ENCODE data around the gene LRP1.
A peak's percentile ranks its signal among the peaks of the same experiment; 100 is the strongest.

Gene LRP1

GRCh38 chr12:57227315-57228115 lies 99.2 kb downstream of the LRP1 start:
- no peak for DNase-seq

GRCh38 chr12:57229046-57229633 lies 100.9 kb downstream of the LRP1 start:
- DNase-seq, result no peak

GRCh38 chr12:57229634-57230380 lies 101.5 kb downstream of the LRP1 start, which contains the start of gene SHMT2:
Gene SHMT2, plus strand, starts transcription at chr12:57229711. Its CDS starts 68 bp downstream, at chr12:57229779.
- DNase-seq, result peak; percentile 87

DNA sequence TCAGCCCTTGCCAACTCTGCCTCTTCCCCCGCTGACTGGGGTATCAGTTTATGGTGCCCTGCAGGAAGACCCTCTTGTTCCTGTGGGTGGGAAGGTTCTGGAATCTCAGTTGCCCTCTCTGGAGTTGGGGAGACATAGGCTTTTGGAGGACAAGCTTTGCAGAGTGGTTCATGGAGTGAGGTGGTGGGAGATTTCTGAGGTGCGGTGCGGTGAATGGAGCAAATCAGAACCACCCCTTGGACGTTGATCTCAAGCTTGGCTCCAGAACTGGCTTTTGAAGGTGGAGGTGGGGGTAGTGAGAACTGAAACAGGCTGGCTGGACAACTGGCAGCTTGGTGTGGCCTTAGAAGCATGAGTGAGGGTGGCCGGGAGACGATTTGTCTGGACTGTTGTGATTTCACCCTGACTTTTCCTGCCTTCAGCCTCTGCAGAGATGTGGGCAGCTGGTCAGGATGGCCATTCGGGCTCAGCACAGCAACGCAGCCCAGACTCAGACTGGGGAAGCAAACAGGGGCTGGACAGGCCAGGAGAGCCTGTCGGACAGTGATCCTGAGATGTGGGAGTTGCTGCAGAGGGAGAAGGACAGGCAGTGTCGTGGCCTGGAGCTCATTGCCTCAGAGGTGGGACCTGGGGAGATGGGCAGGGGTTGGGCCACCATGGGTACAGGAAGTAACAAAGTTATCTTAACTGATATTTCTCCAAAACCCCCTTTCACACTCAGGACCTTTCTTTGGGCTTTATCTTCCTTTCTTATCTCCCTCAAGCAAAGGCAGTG lies 102.3 kb downstream of the LRP1 start:
- no peak for DNase-seq

DNA sequence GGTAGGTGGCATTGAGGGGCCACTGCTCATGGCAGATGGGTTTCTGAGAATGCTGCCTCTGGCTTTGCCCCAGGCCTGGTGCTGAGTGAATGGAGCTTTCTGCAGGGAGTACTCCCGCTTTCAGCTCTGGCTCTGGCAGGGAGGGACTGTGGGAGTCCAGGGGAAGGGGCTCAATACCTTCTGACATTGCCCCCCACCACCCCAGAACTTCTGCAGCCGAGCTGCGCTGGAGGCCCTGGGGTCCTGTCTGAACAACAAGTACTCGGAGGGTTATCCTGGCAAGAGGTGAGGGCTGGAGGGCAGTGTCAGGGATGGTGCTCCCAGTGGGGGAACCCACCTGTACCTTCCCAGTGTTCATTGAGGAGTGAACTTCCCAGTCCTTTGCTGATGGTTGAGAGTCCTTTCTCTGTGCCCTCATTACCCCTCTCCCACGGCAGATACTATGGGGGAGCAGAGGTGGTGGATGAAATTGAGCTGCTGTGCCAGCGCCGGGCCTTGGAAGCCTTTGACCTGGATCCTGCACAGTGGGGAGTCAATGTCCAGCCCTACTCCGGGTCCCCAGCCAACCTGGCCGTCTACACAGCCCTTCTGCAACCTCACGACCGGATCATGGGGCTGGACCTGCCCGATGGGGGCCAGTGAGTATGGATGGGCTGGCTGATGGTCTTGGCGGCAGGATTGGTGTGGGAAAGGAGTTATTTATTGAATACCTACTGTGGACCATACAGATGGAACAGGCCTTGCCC lies 103.2 kb downstream of the LRP1 start:
- no peak for DNase-seq

DNA sequence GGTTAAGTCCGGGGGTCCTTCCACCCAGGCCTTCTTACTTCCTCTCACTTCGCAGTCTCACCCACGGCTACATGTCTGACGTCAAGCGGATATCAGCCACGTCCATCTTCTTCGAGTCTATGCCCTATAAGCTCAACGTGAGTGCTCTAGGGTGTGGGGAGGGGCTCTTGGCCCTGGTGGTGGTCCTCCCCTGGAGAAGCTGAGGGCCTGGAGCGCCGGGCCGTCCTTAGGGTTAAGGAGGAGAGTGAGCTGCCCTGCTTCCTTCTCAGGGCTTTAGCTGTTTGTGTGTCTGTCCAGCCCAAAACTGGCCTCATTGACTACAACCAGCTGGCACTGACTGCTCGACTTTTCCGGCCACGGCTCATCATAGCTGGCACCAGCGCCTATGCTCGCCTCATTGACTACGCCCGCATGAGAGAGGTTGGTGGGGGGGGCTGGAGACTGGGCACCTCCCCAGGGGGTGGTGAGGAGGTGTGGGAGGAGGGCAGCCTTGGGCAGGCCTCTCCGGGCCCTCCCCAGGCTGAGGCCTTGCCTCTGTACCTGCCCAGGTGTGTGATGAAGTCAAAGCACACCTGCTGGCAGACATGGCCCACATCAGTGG lies 104.0 kb downstream of the LRP1 start:
- DNase-seq, result no peak

GRCh38 chr12:57233357-57234232 lies 105.3 kb downstream of the LRP1 start:
- no peak for DNase-seq

- DNase-seq, result no peak
Measured at GRCh38 chr12:57234233-57234570, 105.9 kb downstream of the LRP1 start.

DNA sequence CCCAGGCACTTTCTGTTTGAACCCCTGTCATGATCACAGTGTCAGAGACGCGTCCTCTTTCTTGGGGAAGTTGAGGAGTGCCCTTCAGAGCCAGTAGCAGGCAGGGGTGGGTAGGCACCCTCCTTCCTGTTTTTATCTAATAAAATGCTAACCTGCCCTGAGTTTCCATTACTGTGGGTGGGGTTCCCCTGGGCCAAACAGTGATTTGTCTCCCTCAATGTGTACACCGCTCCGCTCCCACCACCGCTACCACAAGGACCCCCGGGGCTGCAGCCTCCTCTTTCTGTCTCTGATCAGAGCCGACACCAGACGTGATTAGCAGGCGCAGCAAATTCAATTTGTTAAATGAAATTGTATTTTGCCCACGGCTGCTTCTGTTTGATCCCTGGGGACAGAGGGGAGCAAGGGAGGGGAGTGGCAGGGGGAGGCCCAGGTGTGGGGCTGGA lies 106.3 kb downstream of the LRP1 start:
- DNase-seq, result no peak

DNA sequence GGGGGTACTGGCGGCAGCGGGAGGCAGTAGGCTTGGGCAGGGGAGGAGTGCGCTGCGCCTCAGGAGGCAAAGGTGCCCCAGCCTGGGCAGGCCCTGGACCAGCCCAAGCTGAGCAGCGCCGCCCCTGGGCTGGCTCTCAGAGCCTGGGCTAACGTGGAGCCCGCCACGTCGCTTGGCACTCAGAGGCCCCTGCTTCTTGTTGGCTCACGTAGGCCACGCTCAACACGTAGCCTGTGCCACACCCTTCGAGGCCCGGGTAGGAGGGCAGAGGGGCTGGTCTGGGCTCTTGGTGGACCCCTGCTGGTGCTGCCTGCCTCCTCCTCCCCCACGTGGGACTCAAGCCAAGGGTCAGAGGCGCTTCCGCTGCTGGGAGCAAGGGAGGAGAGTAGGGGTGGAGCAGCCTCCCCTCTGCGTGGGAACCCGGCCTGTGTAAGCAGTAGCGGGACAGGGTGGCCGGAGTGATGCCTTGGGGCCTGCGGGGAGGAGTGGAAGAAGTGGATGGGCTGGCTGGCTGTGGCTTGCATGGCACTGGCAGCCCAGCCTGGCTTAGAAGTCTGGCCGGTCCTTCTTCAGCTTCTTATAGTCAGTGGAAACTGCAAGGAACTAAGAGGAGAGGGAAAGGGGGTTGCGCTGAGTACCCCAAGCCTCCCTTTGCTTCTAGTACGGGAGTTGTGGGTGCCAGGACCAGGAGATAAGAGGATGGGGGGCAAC lies 106.9 kb downstream of the LRP1 start:
- DNase-seq, result no peak

GRCh38 chr12:57235728-57236131 lies 107.4 kb downstream of the LRP1 start:
- DNase-seq, result no peak

DNA sequence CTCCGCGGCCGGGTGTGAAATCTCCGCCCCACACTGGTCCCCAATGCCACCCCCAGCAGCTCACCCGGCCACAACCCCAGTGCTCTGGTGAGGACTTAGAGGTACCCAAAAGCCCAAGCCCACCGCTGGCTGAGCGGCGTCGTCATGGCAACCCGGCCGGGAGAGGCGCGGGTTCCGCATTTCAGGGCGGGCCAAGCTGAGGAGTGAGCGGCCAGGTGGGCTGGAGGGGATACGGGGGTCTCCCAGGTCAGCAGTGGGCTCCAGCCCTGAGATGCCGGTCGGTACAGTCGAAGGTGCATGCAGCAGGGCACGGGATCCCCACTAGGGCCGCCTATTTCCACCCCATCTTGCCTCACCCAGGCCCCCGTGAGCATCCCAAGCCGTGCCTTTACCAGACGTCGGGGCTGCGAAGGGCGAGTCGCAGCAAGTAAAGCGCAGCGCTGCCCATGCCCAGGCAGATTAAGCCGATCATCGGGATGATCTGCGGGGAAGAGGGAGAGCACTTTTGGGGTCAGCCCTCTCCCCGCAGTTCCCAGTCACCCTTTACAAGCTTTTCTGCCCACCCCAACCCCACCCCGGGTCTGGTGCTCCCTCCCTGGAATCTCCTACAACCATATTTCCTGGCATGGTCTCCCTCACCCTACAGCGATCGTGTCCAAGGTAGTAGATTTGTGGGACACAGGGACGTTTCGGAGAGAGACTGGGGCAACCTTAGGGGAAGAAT lies 108.1 kb downstream of the LRP1 start:
- no peak for DNase-seq

DNA sequence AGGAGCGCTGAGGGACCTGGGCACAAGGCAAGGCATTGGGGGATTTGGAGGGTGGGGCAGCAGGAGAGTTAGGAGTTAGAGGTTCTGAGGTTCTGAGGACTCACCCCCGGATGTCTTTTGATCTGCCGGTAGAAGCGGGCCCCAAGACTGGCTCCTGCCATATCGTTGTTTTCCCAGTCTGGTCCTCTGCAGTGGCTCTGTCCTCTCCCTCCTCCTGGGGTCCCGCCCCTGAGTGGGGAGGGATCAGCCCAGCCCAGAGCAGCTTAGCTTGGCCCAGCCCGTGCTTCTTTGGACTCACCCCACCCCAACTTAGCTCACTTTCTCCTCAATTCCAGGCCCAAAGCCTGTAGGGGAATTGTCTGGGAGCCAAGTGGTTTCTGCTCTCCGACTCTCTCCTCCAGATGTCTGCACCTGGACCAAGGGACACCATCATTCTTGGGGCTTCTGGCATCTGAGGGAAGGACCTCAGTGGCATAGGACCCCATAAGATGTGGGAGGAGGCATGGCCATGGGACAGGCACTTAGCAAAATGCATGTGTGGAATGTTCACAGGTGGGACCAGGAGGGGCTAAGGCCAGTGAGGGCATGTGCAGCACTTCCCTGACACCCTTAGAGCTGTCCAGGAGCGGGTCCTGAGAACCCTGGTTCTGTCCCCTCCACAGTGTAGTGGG lies 108.8 kb downstream of the LRP1 start:
- DNase-seq, result no peak

DNA sequence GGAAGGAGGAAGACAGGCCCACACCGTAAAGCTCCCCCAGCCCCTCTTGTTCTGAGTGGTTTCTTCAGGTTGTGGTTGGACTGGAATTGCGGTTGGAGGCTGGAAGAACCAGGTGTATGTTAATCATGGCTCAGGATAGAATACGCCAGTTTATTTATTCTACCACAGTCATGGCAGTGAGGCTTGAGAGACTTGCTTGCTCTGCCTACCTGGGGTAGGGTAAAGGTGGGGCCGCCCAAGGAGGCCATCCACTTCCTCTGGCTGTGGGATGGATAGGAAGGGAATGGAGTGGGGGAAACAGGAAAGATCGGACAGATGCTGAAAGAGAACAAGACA lies 109.3 kb downstream of the LRP1 start:
- no peak for DNase-seq

- DNase-seq, result no peak
Measured at GRCh38 chr12:57237932-57238853, 109.9 kb downstream of the LRP1 start.

DNA sequence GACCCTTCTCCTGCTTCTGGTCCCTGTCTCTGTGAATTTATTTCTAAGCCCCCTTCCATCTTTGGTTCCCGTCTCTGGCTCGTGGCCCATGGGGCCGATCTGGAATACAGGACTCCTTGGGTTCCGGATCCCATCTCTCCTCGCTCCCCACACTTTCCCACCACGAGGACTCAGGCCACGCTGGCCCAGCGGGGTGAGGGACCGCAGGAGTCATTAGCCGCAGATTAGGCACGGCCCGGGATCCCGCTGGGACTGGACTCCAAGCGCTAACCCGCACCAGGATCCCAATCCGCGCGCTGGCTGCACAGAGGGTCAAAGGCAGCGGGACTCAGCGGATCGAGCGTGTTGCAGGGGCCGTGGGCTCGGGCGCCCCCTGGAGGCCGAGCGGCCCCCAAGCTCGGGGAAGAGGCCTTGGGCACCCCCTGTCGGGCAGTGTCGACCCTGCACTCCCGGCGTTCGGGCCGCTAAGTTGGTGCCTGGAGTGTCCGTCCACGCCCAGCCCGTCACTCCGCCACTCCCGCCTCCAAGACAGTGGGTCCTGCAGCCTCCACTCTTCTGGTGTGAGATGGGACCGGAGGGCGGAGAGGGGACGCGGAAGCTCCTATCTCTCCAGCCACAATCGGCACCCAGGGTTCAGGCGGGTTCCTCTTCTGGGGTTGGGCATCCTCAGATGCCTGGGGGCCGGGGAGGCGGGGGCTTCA lies 110.7 kb downstream of the LRP1 start:
- peak; percentile 76 for DNase-seq

DNA sequence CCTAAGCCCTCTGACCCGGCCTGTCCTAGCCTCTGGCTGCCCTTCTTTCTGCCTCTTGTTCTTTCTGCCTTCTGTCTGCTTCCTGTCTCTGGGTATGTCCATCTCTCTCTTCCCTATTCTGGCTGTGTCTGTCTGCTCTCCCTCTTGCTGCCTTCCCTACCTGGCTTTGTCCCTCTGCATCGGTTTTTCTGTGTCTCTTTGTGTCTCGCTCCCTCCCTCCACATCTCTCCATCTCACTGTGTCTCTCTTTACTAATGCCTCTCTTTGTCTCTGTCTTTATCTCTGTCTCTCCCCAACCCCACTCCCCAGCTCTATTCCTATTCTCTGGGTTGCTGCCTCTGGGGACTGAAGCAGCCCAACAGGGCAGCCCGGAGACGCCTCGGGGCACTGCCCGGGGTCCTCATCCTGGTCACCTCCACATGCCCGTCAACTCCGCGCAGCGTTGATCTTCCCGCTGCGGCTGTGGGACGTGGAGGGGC lies 111.3 kb downstream of the LRP1 start:
- no peak for DNase-seq
